HG03175 (cell line): ENCODE data around the gene LKAAEAR1.
"Not testable (repeated sequence)": the region's sequence is repeated elsewhere in the genome, so short reads cannot be mapped to it uniquely, and the experiment has no call there.

ENCODE experiments used
- ATAC-seq: cut with Tn5 transposase; IDR thresholded peaks from one replicate; pipeline ENCODE4 v1.9.1; 2021; ENCODE audit warnings: mild to moderate bottlenecking, moderate library complexity; ENCODE audit not compliant: unreplicated experiment

LKAAEAR1 gene, protein sequence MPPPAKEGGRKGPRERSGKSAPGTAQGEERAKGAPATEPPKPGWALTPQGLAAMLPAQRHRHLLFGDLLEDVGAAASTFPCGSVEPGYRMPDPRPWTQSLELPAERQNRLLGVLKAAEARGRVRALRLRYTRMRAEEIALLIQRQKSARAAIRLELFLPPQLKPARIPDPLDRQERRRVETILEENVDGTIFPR

DNA sequence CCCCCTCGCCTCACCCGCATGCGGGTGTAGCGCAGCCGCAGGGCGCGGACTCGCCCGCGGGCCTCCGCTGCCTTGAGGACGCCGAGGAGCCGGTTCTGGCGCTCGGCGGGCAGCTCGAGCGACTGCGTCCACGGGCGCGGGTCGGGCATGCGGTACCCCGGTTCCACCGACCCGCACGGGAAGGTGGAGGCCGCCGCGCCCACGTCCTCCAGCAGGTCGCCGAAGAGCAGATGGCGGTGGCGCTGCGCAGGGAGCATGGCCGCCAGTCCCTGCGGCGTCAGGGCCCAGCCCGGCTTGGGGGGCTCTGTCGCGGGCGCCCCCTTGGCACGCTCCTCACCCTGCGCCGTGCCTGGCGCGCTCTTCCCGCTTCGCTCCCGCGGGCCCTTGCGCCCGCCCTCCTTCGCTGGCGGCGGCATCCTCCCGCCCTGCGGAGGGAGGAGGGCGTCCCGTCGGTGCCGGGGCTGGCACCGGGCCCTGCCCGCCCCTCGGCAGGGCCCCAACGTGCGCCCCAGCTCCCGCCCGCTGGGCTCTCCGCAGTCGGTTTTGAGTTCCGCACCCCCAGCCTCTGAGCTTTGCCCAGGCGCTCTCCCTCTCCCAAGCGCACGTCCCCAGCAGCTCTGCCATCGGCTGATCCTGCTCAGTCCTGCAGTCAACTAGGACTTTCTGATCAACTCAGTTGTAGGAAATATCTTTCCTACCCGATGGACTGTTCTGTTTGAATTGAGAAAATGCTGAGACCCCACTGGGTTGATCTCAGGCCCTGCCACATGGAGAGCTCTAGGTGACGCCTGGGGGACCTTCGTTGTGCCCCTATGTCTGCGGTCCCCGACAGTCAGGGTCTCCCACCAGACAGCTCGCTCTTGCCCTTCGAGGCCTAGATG is at the start of gene LKAAEAR1:
Gene LKAAEAR1, minus strand, starts transcription at position 595 of the 881 bp plus-strand sequence. Its CDS starts 179 bp downstream, at position 416.
- ATAC-seq = no peak

DNA sequence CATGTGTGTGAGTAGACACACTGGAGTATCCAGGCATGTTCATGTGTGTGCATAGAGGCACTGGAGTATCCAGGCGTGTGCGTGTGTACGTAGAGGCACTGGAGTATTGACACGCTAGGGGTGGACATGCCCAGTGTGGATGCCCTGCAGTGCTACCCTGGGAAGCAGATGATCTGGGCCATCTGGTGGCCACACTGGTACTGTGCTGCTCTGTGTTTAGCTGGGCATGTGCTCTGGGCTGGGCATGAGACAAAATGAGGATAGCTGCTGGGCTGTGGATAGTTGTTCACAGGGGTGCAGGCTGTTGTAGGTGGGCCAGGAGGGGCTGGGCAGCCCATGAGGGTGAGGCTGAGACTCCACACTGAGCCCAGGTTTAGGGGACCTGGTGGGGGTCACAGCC is 47.2 kb upstream of the LKAAEAR1 start:
- no peak for ATAC-seq

DNA sequence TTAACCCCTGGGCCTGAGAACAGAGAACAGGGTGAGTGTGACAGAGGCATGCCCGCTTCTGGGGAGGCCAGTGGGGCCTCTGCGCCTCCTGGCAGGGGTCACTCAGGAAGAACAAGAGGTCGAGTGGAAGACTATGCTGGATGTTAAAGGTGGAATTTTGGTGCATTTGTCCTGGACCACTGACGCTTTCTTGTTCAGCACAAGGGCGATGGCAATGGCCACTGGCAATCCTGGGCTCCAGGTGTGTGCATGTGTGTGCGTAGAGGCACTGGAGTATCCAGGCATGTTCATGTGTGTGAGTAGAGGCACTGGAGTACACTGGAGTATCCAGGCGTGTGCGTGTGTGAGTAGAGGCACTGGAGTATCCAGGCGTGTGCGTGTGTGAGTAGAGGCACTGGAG is 46.7 kb upstream of the LKAAEAR1 start:
- ATAC-seq = no peak

DNA sequence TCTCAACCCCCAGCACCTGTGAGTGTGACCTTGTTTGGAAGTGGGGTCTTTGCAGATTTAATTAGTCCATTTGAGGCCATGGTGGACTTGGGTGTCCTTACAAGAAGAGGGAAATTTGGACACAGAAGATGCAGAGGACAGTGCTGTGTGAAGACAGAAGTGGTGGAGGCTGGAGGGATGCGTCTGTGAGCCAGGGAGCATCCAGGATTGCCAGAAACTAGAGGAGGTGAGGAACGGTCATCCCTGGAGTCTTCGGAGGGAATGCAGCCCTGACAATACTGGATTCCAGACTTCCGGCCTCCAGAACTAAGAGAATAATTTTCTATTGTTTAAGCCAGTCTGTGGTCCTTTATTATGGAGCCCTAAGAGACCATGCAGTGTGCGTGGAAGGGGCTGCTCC is 46.1 kb upstream of the LKAAEAR1 start:
- no peak for ATAC-seq

DNA sequence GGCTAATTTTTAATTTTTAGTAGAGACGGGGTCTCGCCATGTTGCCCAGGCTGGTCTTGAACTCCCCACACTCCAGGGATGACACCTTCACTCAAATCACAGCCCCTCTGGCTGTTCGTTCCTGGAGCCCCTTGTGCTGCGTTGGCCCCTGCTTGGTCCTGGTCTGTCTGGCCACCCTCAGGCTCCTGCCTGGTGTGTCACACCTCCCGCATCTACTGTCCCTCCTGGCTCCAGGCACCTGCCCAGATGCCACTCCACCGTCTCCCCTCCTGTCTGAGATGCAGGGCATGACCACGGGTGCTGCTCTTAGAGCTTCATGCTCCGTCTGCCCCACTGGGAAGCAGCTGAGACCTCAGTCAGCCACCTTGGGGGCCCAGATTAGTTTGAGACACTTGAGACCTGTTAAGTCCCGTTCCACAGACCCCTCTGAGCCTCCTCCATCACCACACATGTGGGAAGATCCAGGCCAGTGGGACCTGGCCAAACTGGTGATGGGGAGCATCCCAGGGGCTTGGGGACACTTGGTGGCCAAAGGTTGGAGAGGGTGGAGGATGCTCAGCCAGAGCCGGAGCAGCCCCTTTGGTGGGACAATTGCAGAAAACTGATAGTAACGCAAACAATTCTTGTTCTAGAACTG is 45.1 kb upstream of the LKAAEAR1 start:
- no peak for ATAC-seq

DNA sequence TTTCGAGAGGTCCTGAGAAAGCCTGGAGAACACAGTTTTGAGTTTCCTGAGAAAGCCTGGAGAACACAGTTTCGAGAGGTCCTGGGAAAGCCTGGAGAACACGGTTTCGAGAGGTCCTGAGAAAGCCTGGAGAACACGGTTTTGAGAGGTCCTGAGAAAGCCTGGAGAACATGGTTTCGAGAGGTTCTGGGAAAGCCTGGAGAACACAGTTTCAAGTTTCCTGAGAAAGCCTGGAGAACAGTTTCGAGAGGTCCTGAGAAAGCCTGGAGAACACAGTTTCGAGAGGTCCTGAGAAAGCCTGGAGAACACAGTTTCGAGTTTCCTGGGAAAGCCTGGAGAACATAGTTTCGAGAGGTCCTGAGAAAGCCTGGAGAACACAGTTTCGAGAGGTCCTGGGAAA is 39.3 kb upstream of the LKAAEAR1 start:
- ATAC-seq = not testable (repeated sequence)

DNA sequence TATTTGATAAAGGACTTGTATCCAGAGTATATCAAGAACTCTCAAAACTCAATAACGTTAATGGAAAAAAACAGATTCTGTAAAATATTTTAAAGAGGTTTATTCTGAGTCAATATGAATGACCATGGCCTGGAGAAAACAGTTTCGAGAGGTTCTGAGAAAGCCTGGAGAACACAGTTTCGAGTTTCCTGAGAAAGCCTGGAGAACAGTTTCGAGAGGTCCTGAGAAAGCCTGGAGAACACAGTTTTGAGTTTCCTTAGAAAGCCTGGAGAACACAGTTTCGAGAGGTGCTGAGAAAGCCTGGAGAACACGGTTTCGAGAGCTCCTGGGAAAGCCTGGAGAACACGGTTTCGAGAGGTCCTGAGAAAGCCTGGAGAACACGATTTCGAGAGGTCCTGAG is 38.7 kb upstream of the LKAAEAR1 start:
- not testable (repeated sequence) for ATAC-seq

DNA sequence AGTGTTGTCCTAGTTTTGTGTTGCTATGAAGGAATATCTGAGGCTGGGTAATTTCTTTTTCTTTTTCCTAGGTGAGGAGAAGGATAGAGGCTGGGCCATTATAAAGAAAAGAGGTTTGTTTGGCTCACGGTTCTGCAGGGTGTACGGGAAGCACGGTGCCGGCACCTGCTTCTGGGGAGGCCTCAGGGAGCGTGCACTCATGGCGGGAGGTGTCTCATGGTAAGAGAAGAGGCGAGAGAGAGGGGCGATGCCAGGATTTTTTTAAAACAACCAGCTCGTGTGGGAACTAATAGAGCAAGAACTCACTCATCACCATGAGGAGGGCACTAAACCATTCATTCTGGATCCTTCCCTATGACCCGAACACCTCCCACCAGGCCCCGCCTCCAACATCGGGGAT is 37.4 kb upstream of the LKAAEAR1 start:
- no peak for ATAC-seq

DNA sequence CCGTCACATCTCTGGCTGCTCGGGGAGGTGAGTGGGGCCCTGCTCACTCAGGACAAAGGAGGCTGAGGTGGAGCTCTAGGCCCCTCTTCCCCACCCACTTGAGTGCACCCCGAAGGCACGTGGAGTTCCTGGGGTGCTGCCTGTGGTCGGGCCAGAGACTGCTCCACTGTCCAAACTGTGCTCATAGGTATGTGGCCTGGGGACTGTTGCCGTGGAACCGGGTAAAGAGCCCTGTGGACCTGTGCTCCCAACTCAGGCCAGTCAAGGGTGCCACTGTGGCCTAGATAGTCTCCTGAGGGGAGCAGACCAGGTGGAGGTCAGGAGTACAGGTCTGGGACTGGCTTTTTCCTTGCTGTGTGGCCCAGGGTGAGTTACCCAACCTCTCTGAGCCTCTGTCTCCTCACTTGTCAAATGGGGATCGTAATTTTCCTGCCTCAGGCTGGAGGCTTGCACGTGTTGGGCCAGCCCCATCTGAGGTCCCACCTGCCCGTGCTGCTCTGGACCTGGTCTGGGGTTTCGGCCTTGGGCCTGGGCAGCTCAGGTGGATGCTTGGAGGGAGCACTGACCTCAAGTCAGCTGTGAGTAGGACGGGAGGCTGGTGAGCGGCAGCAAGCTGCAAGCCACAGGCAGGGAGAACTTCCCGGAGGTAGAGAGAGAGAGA is 35.6 kb upstream of the LKAAEAR1 start:
- ATAC-seq = no peak

DNA sequence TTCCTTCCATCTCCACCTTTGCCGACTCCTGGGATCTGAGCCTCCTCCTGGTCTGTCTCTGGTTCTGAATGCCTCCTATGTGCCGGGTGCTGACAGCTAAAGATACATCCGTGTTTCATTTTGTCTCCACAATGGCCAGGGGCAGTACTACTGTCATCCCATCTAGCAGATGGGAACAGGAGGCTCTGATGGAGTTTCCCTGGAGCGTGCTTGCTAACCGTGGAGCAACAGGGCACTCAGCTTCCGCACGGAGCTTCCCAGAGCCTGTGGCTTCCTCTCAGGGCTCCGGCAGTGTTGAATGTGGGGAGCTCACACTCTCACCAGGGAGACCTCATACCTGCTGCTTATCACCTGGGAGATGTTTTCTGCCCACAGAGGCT is 35.1 kb upstream of the LKAAEAR1 start:
- ATAC-seq = no peak

DNA sequence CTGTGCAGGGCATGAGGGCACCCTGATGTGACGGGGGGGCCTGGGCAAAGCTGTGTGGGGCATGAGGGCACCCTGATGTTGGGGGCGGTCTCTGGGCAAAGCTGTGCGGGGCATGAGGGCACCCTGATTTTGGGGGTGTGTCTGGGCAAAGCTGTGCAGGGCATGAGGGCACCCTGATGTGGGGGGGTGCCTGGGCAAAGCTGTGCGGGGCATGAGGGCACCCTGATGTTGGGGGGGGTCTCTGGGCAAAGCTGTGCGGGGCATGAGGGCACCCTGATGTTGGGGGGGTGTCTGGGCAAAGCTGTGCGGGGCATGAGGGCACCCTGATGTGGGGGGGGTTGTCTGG is 33.2 kb upstream of the LKAAEAR1 start:
- ATAC-seq = not testable (repeated sequence)

DNA sequence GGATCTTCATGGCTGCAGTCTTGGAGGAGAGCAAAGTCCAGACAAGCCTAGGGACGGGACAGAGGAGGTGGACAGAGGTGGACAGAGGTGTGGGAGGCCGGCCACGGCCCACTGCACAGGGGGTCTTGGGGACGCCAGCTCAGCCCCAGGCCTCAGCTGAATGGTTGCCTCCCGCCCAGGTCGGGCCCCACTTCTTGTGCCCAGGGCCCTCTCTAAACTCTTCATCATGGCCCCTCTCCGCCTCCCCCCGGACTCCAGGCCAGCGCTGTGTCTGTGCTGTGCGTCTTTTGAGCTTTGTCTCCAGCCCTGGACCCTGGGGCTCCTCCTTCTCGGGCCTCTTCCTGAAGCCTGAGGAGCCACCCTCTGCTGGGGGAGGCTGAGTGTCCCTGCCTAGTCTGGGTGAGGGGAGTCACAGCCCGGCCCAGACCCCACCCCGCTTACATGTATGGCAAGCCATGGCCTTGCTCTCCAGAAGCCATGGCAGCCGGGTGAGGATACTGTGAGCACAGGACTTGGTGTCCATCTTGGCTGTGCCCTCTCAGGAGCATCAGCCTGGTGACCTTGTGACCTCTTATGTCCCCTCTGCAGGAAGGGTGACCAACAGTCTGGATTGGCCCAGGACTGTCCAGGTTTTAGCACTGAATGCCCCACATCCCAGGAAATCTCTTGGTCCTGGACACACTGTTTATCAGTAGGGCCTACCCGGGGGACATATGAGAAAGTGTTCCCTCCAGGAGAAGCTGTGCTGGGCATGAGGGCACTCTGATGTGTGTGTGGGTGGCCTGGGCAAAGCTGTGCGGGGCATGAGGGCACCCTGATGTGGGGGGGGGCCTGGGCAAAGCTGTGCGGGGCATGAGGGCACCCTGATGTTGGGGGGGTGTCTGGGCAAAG is 32.6 kb upstream of the LKAAEAR1 start:
- ATAC-seq = no peak

DNA sequence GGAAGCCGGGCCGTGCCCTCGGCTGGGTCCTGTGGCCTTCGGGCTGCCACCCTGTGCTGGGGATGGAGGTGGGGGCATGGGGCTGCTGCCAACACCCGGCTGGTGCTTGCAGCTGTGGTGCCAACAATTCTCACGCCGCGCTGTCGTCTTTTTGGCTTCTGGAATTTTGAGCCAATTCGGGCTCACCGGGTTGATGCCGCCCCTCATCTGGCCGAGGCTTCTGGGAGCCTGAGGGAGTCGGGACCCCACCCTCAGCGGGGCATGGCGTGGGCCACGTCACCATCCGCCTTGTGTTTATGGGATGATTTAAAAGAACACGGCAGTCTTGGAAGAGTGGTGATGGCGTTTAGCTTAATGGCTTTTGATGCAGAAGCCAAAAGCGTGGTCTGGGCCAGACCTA is 31.8 kb upstream of the LKAAEAR1 start:
- no peak for ATAC-seq

DNA sequence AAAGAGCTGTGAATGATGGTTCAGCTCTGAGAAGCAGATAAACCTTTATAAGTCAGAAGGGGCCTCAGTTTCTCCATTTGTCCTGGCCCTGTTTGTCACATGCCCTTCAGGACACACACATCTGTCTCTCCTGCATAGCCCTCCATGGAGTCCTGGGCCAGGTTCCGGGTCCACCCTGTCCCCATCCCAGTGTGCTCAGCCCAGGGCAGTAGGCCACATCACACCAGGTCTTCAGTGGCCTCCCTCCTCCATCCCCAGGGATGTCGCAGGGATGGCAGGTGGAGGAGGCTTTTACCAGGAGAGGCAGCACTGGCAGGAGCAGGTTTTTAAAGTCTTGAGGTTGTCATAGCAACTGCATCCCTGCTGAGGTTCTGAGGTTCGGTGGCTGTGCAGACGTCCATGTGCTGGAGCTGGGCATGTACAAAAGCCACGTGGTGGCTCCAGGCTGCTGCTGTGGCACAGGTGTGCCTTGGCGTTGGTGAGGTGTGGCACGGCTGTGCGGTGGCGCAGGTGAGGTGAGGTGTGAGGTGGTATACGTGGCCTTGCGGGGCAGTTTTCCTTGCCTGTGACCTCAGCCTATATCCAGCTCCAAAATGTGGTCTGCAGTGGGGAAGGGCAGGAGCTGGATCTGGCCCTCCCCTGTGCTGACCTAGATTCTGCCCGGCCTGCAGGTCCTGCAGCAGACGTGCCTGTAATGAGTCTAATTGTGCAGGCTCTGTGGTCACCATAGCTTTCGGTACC is 31.1 kb upstream of the LKAAEAR1 start:
- ATAC-seq = no peak

DNA sequence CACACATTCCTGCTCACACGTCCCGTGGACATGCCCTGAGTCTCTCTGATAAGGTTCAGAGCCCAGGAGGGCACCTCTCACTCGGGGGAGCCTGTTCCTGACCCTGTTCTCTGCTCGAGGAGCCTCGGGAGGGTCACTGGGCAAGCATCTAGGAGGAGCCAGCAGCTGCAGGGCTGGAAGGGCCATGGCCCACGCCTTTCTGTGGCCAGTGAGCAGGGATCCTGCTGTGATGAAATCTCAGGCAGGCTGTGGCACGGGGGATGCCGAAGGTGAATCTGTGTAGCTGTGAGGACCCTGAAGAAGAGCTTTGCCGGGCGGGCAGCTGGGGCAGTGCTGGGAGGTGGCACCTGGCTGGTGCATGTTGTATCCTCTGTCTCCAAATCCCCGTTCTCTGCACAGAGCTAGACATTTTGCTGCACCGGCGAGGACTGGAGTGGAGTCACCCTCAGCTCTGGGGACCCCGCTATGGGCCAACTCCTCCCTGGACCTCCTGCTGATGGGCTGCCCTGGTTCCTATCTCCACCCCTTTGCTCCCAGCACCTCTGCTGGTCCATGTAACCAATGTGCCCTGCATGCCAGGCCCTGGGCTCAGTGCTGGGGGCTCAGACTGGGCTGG is 30.3 kb upstream of the LKAAEAR1 start:
- no peak for ATAC-seq

DNA sequence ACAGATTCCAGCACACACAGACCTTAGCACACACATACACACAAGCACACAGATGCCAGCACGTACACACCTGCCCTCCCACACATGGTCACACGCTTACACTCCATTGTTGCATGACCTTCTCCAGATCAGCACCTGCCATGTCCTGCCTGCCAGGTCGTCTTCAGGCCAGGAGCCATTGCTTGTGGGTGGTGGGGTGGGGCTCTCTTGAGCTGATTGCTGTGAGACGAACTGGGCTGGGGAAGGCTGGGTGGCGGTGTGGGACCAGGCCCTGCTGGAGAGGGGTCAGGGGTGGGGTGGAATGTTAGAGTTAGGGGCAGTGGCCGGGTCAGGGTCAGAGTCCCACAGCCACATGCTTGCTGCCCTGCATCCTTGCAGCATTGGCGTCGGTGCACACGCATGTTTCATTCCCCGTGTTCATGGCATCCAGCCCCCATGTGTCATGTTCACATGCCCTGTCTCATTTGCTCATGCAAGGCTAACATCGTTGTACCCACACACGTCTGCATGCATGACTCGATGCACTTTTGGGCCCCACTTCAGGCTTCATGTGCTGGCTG is 29.7 kb upstream of the LKAAEAR1 start:
- no peak for ATAC-seq

DNA sequence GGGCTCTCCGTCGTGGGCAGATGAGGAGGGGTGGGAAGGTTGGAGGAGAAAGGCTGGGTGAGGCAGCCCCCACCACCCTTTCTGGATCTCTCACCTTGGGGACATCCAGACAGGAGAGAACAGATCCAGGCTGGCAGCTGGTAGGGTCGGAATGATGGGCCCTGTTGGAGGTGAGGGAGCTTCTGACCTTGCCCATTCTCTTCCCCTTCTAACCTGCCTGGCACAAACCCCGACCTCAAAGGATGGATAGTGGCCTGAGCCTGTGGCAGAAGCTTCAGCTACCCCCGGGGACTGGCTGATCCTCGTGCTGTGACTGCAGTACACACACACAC is 29.2 kb upstream of the LKAAEAR1 start:
- no peak for ATAC-seq

DNA sequence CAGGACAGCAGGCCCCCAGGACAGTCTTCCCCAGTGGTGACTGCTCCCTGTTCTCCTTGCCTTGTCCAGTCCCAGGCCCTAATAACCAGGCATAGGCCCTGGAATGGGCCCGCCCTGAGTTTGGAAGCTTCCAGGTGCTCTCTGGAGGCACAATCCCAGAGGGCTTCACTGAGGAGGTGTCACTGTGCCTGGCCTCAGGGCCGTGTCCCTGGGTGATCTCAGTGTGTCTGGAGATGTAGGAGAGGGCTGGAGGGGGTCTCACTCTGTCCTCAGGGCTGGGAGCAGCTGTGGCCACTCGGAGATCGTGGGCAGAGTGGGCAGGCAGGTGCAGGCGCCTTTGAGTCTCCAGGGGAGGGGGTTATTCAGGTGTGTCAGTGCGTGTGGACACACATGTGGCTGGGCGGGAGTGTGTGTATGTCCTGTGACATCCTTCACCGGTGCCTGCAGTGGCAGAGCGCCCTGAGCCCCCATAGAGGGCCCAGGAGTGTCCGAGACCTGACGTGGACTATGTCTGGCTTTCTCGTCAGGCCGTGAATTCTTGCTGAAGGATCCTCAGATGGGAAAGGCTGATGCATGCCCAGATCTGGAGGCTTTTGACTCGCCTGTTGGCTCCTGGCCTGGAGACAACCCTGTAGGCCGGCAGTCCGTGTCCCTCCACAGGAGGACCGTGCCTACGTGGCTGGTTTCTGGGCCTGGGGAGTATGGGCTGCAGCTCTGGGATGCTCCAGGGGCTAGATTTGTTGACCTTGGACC is 28.7 kb upstream of the LKAAEAR1 start:
- ATAC-seq = no peak
